Measurements from ENCODE around the gene RCE1.
A peak's percentile ranks its signal among the peaks of the same experiment; 100 is the strongest.

RCE1 gene

DNA sequence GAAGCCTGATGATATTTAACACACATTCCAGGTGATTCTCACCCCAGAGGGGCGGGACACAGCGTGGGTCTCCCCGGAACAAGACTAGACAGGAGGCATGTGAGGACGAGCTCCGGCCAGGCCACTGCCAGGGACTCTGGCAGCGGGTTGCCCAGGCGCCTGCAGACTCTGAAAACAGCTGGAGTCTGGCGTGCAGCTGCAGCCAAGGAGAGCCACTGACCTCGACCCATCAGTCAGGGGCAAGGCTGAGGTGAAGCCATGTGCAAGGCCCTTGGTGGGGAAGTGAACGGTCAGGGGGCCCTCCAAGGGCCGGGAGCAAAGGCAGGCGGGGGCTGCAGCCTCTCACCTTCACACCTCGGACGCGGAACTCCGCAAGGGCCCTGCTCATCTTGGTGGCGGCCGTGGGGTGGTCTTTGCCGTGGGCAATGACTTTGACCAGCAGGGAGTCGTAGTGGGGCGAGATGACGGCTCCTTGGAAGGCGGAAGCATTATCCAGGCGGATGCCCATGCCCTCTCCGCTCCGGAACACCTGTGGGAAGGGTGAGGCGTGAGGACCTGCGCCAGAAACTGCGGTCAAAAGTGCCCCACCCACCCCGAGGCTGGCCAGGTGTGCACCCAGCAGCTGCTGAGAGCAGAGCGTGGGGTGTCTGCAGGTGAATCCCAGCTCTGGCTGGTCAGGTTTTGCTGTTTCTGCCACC lies 20.3 kb downstream of the RCE1 start:
- H3K9ac ChIP-seq (ENCODE audit: low read depth in 1 of 2, low read length in 2 of 2), result peak overlapping the region; percentile 24 to 68
- H3K4me1 ChIP-seq (ENCODE audit: control insufficient read depth in 2 of 2, insufficient read depth in 2 of 2, low read length in 2 of 2), result peaks cover 17 to 30% of the 10 kb centered on the region in 2 donors
- H3K4me3 ChIP-seq (ENCODE audit: low read length in 2 of 2), result peak overlapping the region; percentile 26 to 34
- no peaks in the 10 kb centered on the region for H3K9me3 ChIP-seq (ENCODE audit: control insufficient read depth in 2 of 2, low read length in 2 of 2)
- no peaks in the 10 kb centered on the region for H3K27me3 ChIP-seq (ENCODE audit: control insufficient read depth in 2 of 2, insufficient read depth in 2 of 2, low read length in 2 of 2)
- H3K27ac ChIP-seq (ENCODE audit: low read depth in 2 of 2, low read length in 2 of 2), result peak overlapping the region; percentile 65 to 80
- H3K36me3 ChIP-seq (ENCODE audit: control insufficient read depth in 2 of 2, insufficient read depth in 2 of 2, low read length in 2 of 2), result peaks cover 0 to 4% of the 10 kb centered on the region in 2 donors

DNA sequence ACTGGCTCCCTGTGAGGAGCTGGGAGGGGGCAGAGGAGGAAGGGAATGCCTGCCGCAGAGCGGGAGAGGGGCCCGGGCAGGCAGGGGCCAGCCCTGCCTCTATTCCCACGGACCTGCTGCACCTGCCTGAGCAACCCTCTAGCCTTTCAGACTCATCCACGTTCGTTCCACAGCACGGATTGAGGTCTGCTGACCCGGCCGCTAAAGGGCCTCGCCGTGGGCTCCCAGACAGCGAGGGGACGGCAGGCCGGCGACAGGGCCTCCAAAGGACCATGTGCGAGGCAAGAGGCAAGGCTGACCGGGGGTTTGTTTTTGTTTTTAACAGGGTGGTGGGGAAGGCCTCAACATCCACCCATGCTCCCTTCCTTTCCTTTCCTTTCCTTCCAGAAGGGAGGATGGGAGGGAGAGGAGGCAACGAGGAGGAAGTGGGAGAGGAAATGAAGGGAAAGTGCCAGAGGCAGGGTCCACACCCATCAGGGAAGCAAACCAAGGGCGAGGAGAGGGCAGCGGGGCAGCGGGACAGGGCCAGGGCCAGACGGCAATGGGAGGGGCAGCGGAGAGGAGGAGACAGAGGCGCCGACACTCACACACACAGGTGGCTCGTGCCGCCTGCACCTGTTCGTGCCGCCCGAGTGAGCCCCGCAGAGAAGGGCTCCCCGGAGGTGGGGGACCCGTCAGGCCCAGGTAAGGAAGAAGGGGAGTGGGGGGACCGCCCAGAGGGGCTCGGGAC lies 21.1 kb downstream of the RCE1 start:
- Histone ChIP-seq H3K36me3 (ENCODE audit: control insufficient read depth in 2 of 2, insufficient read depth in 2 of 2, low read length in 2 of 2) (peaks cover 0 to 4% of the 10 kb centered on the region in 2 donors), H3K27ac (ENCODE audit: low read depth in 2 of 2, low read length in 2 of 2) (peak overlapping the region; percentile 65 to 80), H3K27me3 (ENCODE audit: control insufficient read depth in 2 of 2, insufficient read depth in 2 of 2, low read length in 2 of 2) (no peaks in the 10 kb centered on the region), H3K4me3 (ENCODE audit: low read length in 2 of 2) (peak overlapping the region; percentile 26 to 34), H3K9me3 (ENCODE audit: control insufficient read depth in 2 of 2, low read length in 2 of 2) (no peaks in the 10 kb centered on the region), H3K4me1 (ENCODE audit: control insufficient read depth in 2 of 2, insufficient read depth in 2 of 2, low read length in 2 of 2) (peaks cover 20 to 29% of the 10 kb centered on the region in 2 donors), H3K9ac (ENCODE audit: low read depth in 1 of 2, low read length in 2 of 2) (peak overlapping the region; percentile 24 to 68)

DNA sequence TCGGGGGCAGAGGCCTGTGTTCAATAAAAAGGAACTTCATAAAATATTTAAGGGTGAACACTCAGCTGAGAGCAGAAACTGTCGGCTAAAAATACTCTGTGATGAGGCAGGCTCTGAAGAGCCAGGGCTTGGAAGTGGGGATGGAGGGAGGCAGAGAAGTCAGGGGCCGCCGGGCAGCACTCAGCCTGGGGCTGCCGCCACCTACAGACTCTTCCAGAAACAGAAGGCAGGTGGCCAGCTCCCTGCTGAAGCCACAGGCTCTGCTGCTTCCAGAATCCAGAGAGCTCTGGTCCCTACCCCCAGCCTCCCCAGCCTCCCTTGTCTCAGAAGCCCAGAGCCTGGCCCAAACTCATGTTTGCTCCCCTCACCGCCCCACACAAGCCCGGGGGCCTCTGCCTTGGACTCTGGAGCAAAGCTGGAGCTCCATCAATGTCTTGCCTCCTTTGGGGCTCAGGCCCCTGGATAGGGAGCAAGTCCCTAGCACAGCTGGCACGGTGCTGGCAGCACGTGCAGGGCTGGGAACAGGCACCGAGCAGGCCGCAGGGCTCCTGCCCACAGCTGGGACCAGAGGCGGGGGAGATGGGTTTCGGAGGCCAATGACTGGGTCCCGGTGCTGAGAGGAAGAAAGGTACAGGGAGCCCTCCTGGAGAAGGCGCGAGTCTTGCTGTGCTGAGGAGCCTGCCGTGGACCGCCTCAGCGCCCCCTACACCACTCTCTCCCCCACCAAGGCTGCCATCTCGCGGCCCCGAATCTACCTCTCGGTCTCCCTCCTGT lies 21.9 kb downstream of the RCE1 start:
- Histone ChIP-seq H3K9ac (ENCODE audit: low read depth in 1 of 2, low read length in 2 of 2) (peak overlapping the region in 1 of 2 donors; percentile 68), H3K9me3 (ENCODE audit: control insufficient read depth in 2 of 2, low read length in 2 of 2) (no peaks in the 10 kb centered on the region), H3K4me3 (ENCODE audit: low read length in 2 of 2) (peak overlapping the region in 1 of 2 donors; percentile 26), H3K4me1 (ENCODE audit: control insufficient read depth in 2 of 2, insufficient read depth in 2 of 2, low read length in 2 of 2) (peaks cover 20 to 25% of the 10 kb centered on the region in 2 donors), H3K27ac (ENCODE audit: low read depth in 2 of 2, low read length in 2 of 2) (peak overlapping the region; percentile 65 to 80), H3K27me3 (ENCODE audit: control insufficient read depth in 2 of 2, insufficient read depth in 2 of 2, low read length in 2 of 2) (no peaks in the 10 kb centered on the region), H3K36me3 (ENCODE audit: control insufficient read depth in 2 of 2, insufficient read depth in 2 of 2, low read length in 2 of 2) (peaks cover 0 to 6% of the 10 kb centered on the region in 2 donors)

DNA sequence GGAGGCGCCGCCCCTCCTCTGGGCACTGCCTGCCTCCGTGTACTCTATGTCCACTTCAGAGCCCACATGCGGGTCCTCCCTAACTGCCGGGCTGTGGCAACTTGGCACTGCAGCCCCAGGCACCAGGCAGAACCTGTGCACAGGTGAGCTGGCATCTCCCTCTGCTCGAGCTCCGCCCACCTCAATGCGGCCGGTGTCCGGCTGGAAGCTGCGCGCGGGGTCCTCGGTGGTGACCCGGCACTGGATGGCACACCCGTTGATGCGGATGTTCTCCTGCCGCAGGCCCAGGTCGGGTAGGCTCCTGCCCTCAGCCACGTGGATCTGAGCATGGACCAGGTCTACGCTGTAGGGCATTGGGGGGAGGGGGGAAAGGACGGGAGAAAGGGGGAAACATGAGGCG lies 22.8 kb downstream of the RCE1 start:
- H3K27me3 ChIP-seq (ENCODE audit: control insufficient read depth in 2 of 2, insufficient read depth in 2 of 2, low read length in 2 of 2), result no peaks in the 10 kb centered on the region
- no peaks in the 10 kb centered on the region for H3K9me3 ChIP-seq (ENCODE audit: control insufficient read depth in 2 of 2, low read length in 2 of 2)
- H3K4me1 ChIP-seq (ENCODE audit: control insufficient read depth in 2 of 2, insufficient read depth in 2 of 2, low read length in 2 of 2), result peaks cover 20 to 25% of the 10 kb centered on the region in 2 donors
- no peak overlapping the region for H3K27ac ChIP-seq (ENCODE audit: low read depth in 2 of 2, low read length in 2 of 2)
- peaks cover 0 to 3% of the 10 kb centered on the region in 2 donors for H3K36me3 ChIP-seq (ENCODE audit: control insufficient read depth in 2 of 2, insufficient read depth in 2 of 2, low read length in 2 of 2)
- no peak overlapping the region for H3K4me3 ChIP-seq (ENCODE audit: low read length in 2 of 2)
- no peak overlapping the region for H3K9ac ChIP-seq (ENCODE audit: low read depth in 1 of 2, low read length in 2 of 2)

DNA sequence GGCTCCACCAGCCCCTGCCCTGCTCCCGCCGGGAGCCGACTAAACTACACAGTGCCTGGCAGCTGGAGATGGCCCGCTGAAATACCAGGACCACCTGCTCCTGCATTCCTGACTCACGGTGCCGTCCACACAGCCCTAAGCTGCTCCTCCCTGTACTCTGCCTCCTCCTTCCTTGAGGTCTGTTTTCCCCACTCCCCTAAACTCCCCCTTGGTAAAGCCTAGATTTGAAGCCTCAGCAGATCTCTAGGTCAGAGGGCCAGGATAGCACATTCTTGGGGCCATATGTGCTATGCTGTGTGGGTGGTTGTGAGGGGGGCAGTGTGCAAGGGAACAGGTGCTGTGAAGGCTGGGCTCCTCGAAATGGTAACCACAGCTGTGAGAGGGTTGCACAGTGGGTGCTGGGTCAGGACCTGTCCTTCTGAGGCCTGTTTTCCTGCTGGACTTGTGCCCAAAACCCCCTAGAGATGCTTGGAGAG lies 23.3 kb downstream of the RCE1 start:
- Histone ChIP-seq H3K4me3 (ENCODE audit: low read length in 2 of 2) (no peak overlapping the region), H3K27ac (ENCODE audit: low read depth in 2 of 2, low read length in 2 of 2) (no peak overlapping the region)

DNA sequence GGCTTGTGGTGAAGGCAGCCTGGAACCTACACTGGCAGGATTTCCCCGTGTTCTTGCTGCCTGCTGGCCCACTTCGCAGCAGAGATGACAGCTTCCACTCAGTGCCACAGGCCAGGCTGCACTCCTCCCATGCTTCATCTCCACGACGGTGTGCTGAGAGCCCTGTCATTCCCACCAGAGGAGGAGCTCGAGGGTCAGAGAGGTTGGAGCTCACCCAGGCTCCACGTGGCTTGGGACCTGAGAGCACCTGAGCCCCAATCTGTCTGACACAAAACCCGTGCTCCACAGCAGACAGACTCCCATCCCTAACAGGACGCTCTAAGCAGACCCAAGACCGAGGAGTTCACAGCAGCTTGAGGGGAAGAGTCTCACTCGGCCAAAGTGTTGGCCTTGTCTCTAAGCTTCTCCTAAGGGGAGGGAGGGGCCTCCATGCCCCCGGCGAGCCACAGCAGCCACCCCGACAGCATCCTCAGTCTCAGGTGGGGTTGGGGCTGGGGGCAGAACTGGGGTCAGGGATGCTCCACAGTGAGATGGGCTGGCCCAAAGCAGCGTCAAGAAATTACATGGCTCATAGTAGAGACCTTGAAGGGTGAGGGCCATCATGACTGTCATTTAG lies 24.3 kb downstream of the RCE1 start:
- peaks cover 0 to 3% of the 10 kb centered on the region in 2 donors for H3K36me3 ChIP-seq (ENCODE audit: control insufficient read depth in 2 of 2, insufficient read depth in 2 of 2, low read length in 2 of 2)
- H3K4me1 ChIP-seq (ENCODE audit: control insufficient read depth in 2 of 2, insufficient read depth in 2 of 2, low read length in 2 of 2), result peaks cover 20 to 25% of the 10 kb centered on the region in 2 donors
- H3K9ac ChIP-seq (ENCODE audit: low read depth in 1 of 2, low read length in 2 of 2), result no peak overlapping the region
- no peak overlapping the region for H3K4me3 ChIP-seq (ENCODE audit: low read length in 2 of 2)
- H3K27ac ChIP-seq (ENCODE audit: low read depth in 2 of 2, low read length in 2 of 2), result no peak overlapping the region
- H3K9me3 ChIP-seq (ENCODE audit: control insufficient read depth in 2 of 2, low read length in 2 of 2), result no peaks in the 10 kb centered on the region
- H3K27me3 ChIP-seq (ENCODE audit: control insufficient read depth in 2 of 2, insufficient read depth in 2 of 2, low read length in 2 of 2), result no peaks in the 10 kb centered on the region

More for the DNA sequence above, 23.3 kb downstream of the RCE1 start:
- Histone ChIP-seq H3K27me3 (ENCODE audit: control insufficient read depth in 2 of 2, insufficient read depth in 2 of 2, low read length in 2 of 2) (no peaks in the 10 kb centered on the region), H3K36me3 (ENCODE audit: control insufficient read depth in 2 of 2, insufficient read depth in 2 of 2, low read length in 2 of 2) (peaks cover 0 to 3% of the 10 kb centered on the region in 2 donors), H3K4me1 (ENCODE audit: control insufficient read depth in 2 of 2, insufficient read depth in 2 of 2, low read length in 2 of 2) (peaks cover 20 to 25% of the 10 kb centered on the region in 2 donors), H3K9ac (ENCODE audit: low read depth in 1 of 2, low read length in 2 of 2) (no peak overlapping the region), H3K9me3 (ENCODE audit: control insufficient read depth in 2 of 2, low read length in 2 of 2) (no peaks in the 10 kb centered on the region)

DNA sequence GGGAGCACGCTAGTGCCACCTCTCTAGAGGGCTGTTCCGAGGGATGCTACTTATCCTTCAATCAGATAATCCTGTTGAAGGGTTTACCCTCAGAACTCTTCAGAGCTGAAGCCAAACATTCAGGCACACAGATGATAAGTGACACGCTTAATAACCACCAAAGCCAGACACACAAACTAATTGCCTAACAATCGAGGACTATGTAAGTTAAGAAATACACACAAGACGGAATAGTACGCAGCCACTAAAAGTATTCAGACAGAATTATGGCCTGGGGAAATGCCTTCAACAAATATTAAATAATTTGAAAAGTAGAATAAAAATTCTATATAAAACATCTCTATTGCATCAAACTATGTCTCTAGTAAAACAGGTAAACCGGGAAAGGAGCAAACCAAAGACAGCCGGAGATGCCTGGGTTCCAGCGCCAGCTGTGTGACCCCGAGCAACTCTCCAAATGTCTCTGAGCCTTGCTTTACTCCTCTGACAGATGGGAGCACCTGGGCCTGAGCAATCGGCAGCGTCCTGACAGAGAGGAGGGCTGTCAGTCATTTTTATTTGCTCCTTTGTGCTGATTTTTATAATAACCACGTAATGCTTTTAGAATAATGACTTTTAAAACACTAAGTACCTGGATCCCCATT lies 25.0 kb downstream of the RCE1 start:
- Histone ChIP-seq H3K4me3 (ENCODE audit: low read length in 2 of 2) (no peak overlapping the region), H3K27me3 (ENCODE audit: control insufficient read depth in 2 of 2, insufficient read depth in 2 of 2, low read length in 2 of 2) (no peaks in the 10 kb centered on the region), H3K27ac (ENCODE audit: low read depth in 2 of 2, low read length in 2 of 2) (no peak overlapping the region), H3K9ac (ENCODE audit: low read depth in 1 of 2, low read length in 2 of 2) (no peak overlapping the region), H3K36me3 (ENCODE audit: control insufficient read depth in 2 of 2, insufficient read depth in 2 of 2, low read length in 2 of 2) (peaks cover 0 to 3% of the 10 kb centered on the region in 2 donors), H3K4me1 (ENCODE audit: control insufficient read depth in 2 of 2, insufficient read depth in 2 of 2, low read length in 2 of 2) (peaks cover 20 to 25% of the 10 kb centered on the region in 2 donors), H3K9me3 (ENCODE audit: control insufficient read depth in 2 of 2, low read length in 2 of 2) (no peaks in the 10 kb centered on the region)

DNA sequence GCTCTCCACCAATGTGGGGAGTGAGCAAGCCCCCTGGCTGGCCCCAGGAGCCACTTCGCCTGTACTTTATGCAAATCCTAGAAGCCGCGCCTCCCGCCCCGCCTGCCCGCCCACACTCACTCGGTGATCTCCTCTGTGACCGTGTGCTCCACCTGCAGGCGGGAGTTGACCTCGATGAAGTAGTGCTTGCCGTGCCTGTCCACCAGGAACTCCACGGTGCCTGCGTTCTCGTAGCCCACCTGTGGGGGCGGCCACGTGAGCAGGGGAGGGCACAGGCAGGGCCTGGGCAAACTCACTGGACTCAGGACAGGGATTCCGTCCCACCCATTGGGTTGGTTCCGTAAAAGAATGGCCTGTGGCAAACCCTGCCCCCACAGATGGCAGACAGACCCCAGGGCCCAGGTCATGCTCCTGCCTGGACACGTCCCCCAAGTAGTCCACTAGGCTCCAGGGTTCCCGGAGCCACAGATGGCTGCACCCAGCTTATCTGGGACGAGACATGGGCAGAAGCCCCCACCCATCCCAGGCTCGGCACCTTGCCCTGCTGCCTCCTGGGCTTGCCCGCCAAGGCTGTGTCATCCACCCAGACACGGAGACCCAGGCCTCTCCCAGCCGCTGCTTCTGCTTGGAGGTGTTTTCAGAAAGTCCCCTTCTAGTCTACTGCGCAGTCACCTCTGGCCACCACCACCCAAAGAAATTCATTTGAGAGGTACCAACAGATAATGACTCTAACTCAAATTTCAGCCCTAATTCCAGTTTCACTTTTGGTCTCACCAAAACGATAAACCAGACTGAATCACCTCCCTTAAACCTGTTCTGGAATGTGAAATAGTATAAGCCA lies 25.7 kb downstream of the RCE1 start:
- H3K27me3 ChIP-seq (ENCODE audit: control insufficient read depth in 2 of 2, insufficient read depth in 2 of 2, low read length in 2 of 2), result no peaks in the 10 kb centered on the region
- peak overlapping the region in 1 of 2 donors; percentile 41 for H3K9ac ChIP-seq (ENCODE audit: low read depth in 1 of 2, low read length in 2 of 2)
- H3K27ac ChIP-seq (ENCODE audit: low read depth in 2 of 2, low read length in 2 of 2), result no peak overlapping the region
- no peak overlapping the region for H3K4me3 ChIP-seq (ENCODE audit: low read length in 2 of 2)
- no peaks in the 10 kb centered on the region for H3K9me3 ChIP-seq (ENCODE audit: control insufficient read depth in 2 of 2, low read length in 2 of 2)
- peaks cover 0 to 3% of the 10 kb centered on the region in 2 donors for H3K36me3 ChIP-seq (ENCODE audit: control insufficient read depth in 2 of 2, insufficient read depth in 2 of 2, low read length in 2 of 2)
- peaks cover 16 to 18% of the 10 kb centered on the region in 2 donors for H3K4me1 ChIP-seq (ENCODE audit: control insufficient read depth in 2 of 2, insufficient read depth in 2 of 2, low read length in 2 of 2)

DNA sequence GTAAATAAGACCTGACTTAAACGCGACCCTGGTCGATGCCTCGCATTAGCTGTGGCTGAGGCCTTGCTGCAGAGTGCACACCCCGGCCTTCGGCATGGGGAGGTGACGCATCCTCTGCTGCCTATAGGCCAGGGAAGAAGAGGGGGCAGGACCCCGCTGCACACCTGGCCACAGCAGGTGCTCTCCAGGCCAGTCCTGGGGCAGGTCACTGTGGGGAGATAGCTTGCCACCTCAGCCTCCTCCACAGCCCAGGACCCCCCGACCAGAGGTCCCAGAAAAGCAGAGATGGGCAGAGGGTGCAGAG lies 26.3 kb downstream of the RCE1 start:
- no peak overlapping the region for H3K9ac ChIP-seq (ENCODE audit: low read depth in 1 of 2, low read length in 2 of 2)
- no peak overlapping the region for H3K27ac ChIP-seq (ENCODE audit: low read depth in 2 of 2, low read length in 2 of 2)
- H3K4me3 ChIP-seq (ENCODE audit: low read length in 2 of 2), result no peak overlapping the region
- H3K4me1 ChIP-seq (ENCODE audit: control insufficient read depth in 2 of 2, insufficient read depth in 2 of 2, low read length in 2 of 2), result peaks cover 10 to 13% of the 10 kb centered on the region in 2 donors
- H3K9me3 ChIP-seq (ENCODE audit: control insufficient read depth in 2 of 2, low read length in 2 of 2), result no peaks in the 10 kb centered on the region
- peaks cover 0 to 3% of the 10 kb centered on the region in 2 donors for H3K36me3 ChIP-seq (ENCODE audit: control insufficient read depth in 2 of 2, insufficient read depth in 2 of 2, low read length in 2 of 2)
- no peaks in the 10 kb centered on the region for H3K27me3 ChIP-seq (ENCODE audit: control insufficient read depth in 2 of 2, insufficient read depth in 2 of 2, low read length in 2 of 2)
